AG09309 (cell line): Measurements from ENCODE around the gene RYR2.

Source experiments
- DNase-seq: peaks from one replicate; pipeline ENCODE4 v3.0.0-alpha.2; 2010; ENCODE audit warnings: low read depth
- H3K4me3 ChIP-seq: 2 replicates; pipeline ENCODE4 v1.5.1; 2011; ENCODE audit warnings: mild to moderate bottlenecking, low read depth, low read length, moderate library complexity; ENCODE audit not compliant: control insufficient read depth
- CTCF ChIP-seq: IDR thresholded peaks from 2 replicates; pipeline ENCODE4 v1.5.1; 2011; ENCODE audit warnings: mild to moderate bottlenecking, low read depth, low read length, inconsistent platforms; ENCODE audit not compliant: insufficient read depth, control insufficient read depth; ENCODE audit errors: missing control alignments

RYR2 gene

GRCh38 chr1:237670302-237670701 is 628.3 kb downstream of the RYR2 start:
- H3K4me3 ChIP-seq, result no peak overlapping the region
- TF ChIP-seq CTCF, result no peak
- no peak for DNase-seq

GRCh38 chr1:237671262-237671661 is 629.3 kb downstream of the RYR2 start:
- no peak overlapping the region for H3K4me3 ChIP-seq
- no peak for TF ChIP-seq CTCF
- DNase-seq, result no peak

- no peak for DNase-seq
- H3K4me3 ChIP-seq, result no peak overlapping the region
- TF ChIP-seq CTCF, result no peak
Measured at GRCh38 chr1:237671935-237672334, 630.0 kb downstream of the RYR2 start.

- no peak for DNase-seq
- no peak for TF ChIP-seq CTCF
- no peak overlapping the region for H3K4me3 ChIP-seq
Measured at GRCh38 chr1:237672748-237673147, 630.8 kb downstream of the RYR2 start.

- no peak for TF ChIP-seq CTCF
Measured at GRCh38 chr1:237673631-237674030, 631.6 kb downstream of the RYR2 start.

GRCh38 chr1:237677979-237678378 is 636.0 kb downstream of the RYR2 start:
- no peak for TF ChIP-seq CTCF
- no peak for DNase-seq
- no peak overlapping the region for H3K4me3 ChIP-seq

More at GRCh38 chr1:237673631-237674030, 631.6 kb downstream of the RYR2 start:
- DNase-seq, result no peak
- no peak overlapping the region for H3K4me3 ChIP-seq

- TF ChIP-seq CTCF, result no peak
- DNase-seq, result no peak
- H3K4me3 ChIP-seq, result no peak overlapping the region
Measured at GRCh38 chr1:237679687-237680086, 637.7 kb downstream of the RYR2 start.
